Medulla oblongata (tissue), 1 donor: ENCODE data around the gene NMNAT2.
"Not testable (repeated sequence)": the region's sequence is repeated elsewhere in the genome, so short reads cannot be mapped to it uniquely, and the experiment has no call there.

Experiments used
- DNase-seq: peaks from one replicate; pipeline ENCODE4 v3.0.0-alpha.2; 2015; ENCODE audit errors: extremely low spot score

The NMNAT2 gene

GRCh38 chr1:183417772-183418491, at the start of gene NMNAT2:
TSS of gene NMNAT2 (minus strand) at chr1:183418380. CDS start at chr1:183418267, 113 bp downstream.
- peak; percentile 12 for DNase-seq

GRCh38 chr1:183467687-183468086, 49.5 kb upstream of the NMNAT2 start:
- DNase-seq: no peak

- DNase-seq: no peak
Observed at GRCh38 chr1:183466781-183467180, 48.6 kb upstream of the NMNAT2 start.

GRCh38 chr1:183463566-183463965, 45.4 kb upstream of the NMNAT2 start:
- DNase-seq: no peak

- DNase-seq: peak; percentile 16
Observed at GRCh38 chr1:183461350-183461749, 43.2 kb upstream of the NMNAT2 start.

GRCh38 chr1:183460596-183460995, 42.4 kb upstream of the NMNAT2 start:
- DNase-seq: no peak

GRCh38 chr1:183457449-183457848, 39.3 kb upstream of the NMNAT2 start:
- no peak for DNase-seq

- DNase-seq: no peak
Observed at GRCh38 chr1:183456826-183457225, 38.6 kb upstream of the NMNAT2 start.

GRCh38 chr1:183454377-183454776, 36.2 kb upstream of the NMNAT2 start:
- no peak for DNase-seq

- DNase-seq: no peak
Observed at GRCh38 chr1:183450093-183450492, 31.9 kb upstream of the NMNAT2 start.

GRCh38 chr1:183449223-183449770, 31.1 kb upstream of the NMNAT2 start:
- DNase-seq: no peak

- no peak for DNase-seq
Observed at GRCh38 chr1:183444243-183444642, 26.1 kb upstream of the NMNAT2 start.

GRCh38 chr1:183443466-183443865, 25.3 kb upstream of the NMNAT2 start:
- no peak for DNase-seq

GRCh38 chr1:183443011-183443410, 24.8 kb upstream of the NMNAT2 start:
- no peak for DNase-seq

GRCh38 chr1:183438060-183438459, 19.9 kb upstream of the NMNAT2 start:
- no peak for DNase-seq

GRCh38 chr1:183435497-183435896, 17.3 kb upstream of the NMNAT2 start:
- no peak for DNase-seq

- no peak for DNase-seq
Observed at GRCh38 chr1:183433703-183434102, 15.5 kb upstream of the NMNAT2 start.

GRCh38 chr1:183432548-183432875, 14.3 kb upstream of the NMNAT2 start:
- no peak for DNase-seq

- DNase-seq: no peak
Observed at GRCh38 chr1:183431840-183432547, 13.8 kb upstream of the NMNAT2 start.

GRCh38 chr1:183427591-183427990, 9.4 kb upstream of the NMNAT2 start:
- DNase-seq: not testable (repeated sequence)

GRCh38 chr1:183424691-183425090, 6.5 kb upstream of the NMNAT2 start:
- DNase-seq: no peak

- DNase-seq: no peak
Observed at GRCh38 chr1:183423541-183423940, 5.4 kb upstream of the NMNAT2 start.

- no peak for DNase-seq
Observed at GRCh38 chr1:183419399-183419798, 1.2 kb upstream of the NMNAT2 start.
